GM15510 (cell line): ENCODE results near the gene PKD2.

Experiments used
- POLR2A ChIP-seq: IDR thresholded peaks from 3 replicates; pipeline ENCODE4 v1.6.1; 2011; ENCODE audit warnings: borderline replicate concordance; ENCODE audit not compliant: insufficient read length; ENCODE audit errors: extremely low read depth

Gene PKD2

GRCh38 chr4:88010966-88011365 lies 3.5 kb downstream of the PKD2 start:
- TF ChIP-seq POLR2A: no peak

- no peak for TF ChIP-seq POLR2A
Measured at GRCh38 chr4:88012647-88013046, 5.2 kb downstream of the PKD2 start.

- no peak for TF ChIP-seq POLR2A
Measured at GRCh38 chr4:88014386-88014905, 7.0 kb downstream of the PKD2 start.

- TF ChIP-seq POLR2A: no peak
Measured at GRCh38 chr4:88015659-88016295, 8.3 kb downstream of the PKD2 start.

GRCh38 chr4:88017516-88018297 lies 10.3 kb downstream of the PKD2 start:
- no peak for TF ChIP-seq POLR2A

GRCh38 chr4:88018466-88018865 lies 11.0 kb downstream of the PKD2 start:
- TF ChIP-seq POLR2A: no peak

- TF ChIP-seq POLR2A: no peak
Measured at GRCh38 chr4:88021824-88022223, 14.4 kb downstream of the PKD2 start.

- TF ChIP-seq POLR2A: no peak
Measured at GRCh38 chr4:88022289-88022688, 14.9 kb downstream of the PKD2 start.

GRCh38 chr4:88027611-88028608 lies 20.5 kb downstream of the PKD2 start:
- TF ChIP-seq POLR2A: no peak

- no peak for TF ChIP-seq POLR2A
Measured at GRCh38 chr4:88028946-88029345, 21.5 kb downstream of the PKD2 start.

GRCh38 chr4:88029556-88029955 lies 22.1 kb downstream of the PKD2 start:
- no peak for TF ChIP-seq POLR2A

- no peak for TF ChIP-seq POLR2A
Measured at GRCh38 chr4:88030565-88031310, 23.3 kb downstream of the PKD2 start.

- TF ChIP-seq POLR2A: no peak
Measured at GRCh38 chr4:88033309-88033708, 25.9 kb downstream of the PKD2 start.

- no peak for TF ChIP-seq POLR2A
Measured at GRCh38 chr4:88035292-88035691, 27.9 kb downstream of the PKD2 start.
